OCI-LY1 (cell line): ENCODE results near the gene SLC5A5.

ENCODE experiments used
- H2AFZ ChIP-seq: fragments of 200-600 bp; sonication (generic), shearing (Covaris generic); 2 replicates; pipeline ENCODE4 v1.6.0; 2014; ENCODE audit warnings: antibody characterized with exemption, mild to moderate bottlenecking, low read length
- H3F3A ChIP-seq: fragments of 200-600 bp; sonication (generic), shearing (Covaris generic); 2 replicates; pipeline ENCODE4 v1.6.0; 2014; ENCODE audit warnings: mild to moderate bottlenecking, antibody characterized with exemption, low read length, moderate library complexity; ENCODE audit not compliant: insufficient read depth
- H3K27ac ChIP-seq: fragments of 200-600 bp; sonication (generic); 2 replicates; pipeline ENCODE4 v1.5.1; 2014; ENCODE audit warnings: low read length, mixed run types, mild to moderate bottlenecking, low read depth; ENCODE audit not compliant: poor library complexity, severe bottlenecking
- H3K27me3 ChIP-seq: fragments of 200-600 bp; sonication (generic); 2 replicates; pipeline ENCODE4 v1.6.0; 2014; ENCODE audit warnings: antibody characterized with exemption, mild to moderate bottlenecking, low read length, moderate library complexity; ENCODE audit not compliant: insufficient read depth
- H3K36me3 ChIP-seq: fragments of 200-600 bp; sonication (generic); 2 replicates; pipeline ENCODE4 v1.6.1; 2014; ENCODE audit warnings: mild to moderate bottlenecking, antibody characterized with exemption, low read length, moderate library complexity, mixed read lengths; ENCODE audit not compliant: insufficient read depth
- H3K4me1 ChIP-seq: fragments of 200-600 bp; sonication (generic); 2 replicates; pipeline ENCODE4 v1.5.1; 2014; ENCODE audit warnings: mild to moderate bottlenecking, low read length, moderate library complexity; ENCODE audit not compliant: insufficient read depth, severe bottlenecking
- H3K4me2 ChIP-seq: fragments of 200-600 bp; sonication (generic), shearing (Covaris generic); 2 replicates; pipeline ENCODE4 v1.6.1; 2014; ENCODE audit warnings: low read length
- H3K4me3 ChIP-seq: fragments of 200-600 bp; sonication (generic); 2 replicates; pipeline ENCODE4 v1.5.1; 2014; ENCODE audit warnings: low read length, low read depth, mild to moderate bottlenecking, mixed read lengths; ENCODE audit not compliant: poor library complexity, severe bottlenecking
- H3K79me2 ChIP-seq: fragments of 200-600 bp; shearing (Covaris generic); 2 replicates; pipeline ENCODE4 v1.6.1; 2016; ENCODE audit warnings: mixed run types, low read length, mixed read lengths; ENCODE audit not compliant: insufficient read depth
- H3K9ac ChIP-seq: fragments of 200-600 bp; sonication (generic), shearing (Covaris generic); 2 replicates; pipeline ENCODE4 v1.6.1; 2014; ENCODE audit warnings: mild to moderate bottlenecking, low read length, mixed read lengths
- H3K9me2 ChIP-seq: fragments of 200-600 bp; sonication (generic), shearing (Covaris generic); 2 replicates; pipeline ENCODE4 v1.6.1; 2014; ENCODE audit warnings: low read depth, mild to moderate bottlenecking, low read length, mixed read lengths
- H3K9me3 ChIP-seq: fragments of 200-600 bp; shearing (Covaris generic); 2 replicates; pipeline ENCODE4 v1.6.1; 2014; ENCODE audit warnings: low read length, mixed read lengths
- H4K20me1 ChIP-seq: fragments of 200-600 bp; sonication (generic), shearing (Covaris generic); 2 replicates; pipeline ENCODE4 v1.6.0; 2016; ENCODE audit warnings: mild to moderate bottlenecking, low read length; ENCODE audit not compliant: insufficient read depth
- CTCF ChIP-seq: fragments of 200-600 bp; sonication (generic), shearing (Covaris generic); IDR thresholded peaks from 2 replicates; pipeline ENCODE4 v1.5.1; 2017; ENCODE audit warnings: mild to moderate bottlenecking, antibody characterized with exemption, low read length, moderate library complexity, mixed read lengths
- EZH2 ChIP-seq: fragments of 200-600 bp; sonication (generic), shearing (Covaris generic); IDR thresholded peaks from 2 replicates; pipeline ENCODE4 v1.8.0; 2017; ENCODE audit warnings: borderline replicate concordance, mixed run types, mild to moderate bottlenecking, antibody characterized with exemption, low read length, moderate library complexity, mixed read lengths

Gene SLC5A5

GRCh38 chr19:17938092-17938845, 66.5 kb downstream of the SLC5A5 start:
- TF ChIP-seq CTCF = peak; percentile 89
- TF ChIP-seq EZH2 = no peak
- H3K27me3 ChIP-seq = no peaks in the 10 kb centered on the region
- no peaks in the 10 kb centered on the region for H3K9me2 ChIP-seq
- H3F3A ChIP-seq = no peaks in the 10 kb centered on the region
- no peaks in the 10 kb centered on the region for H3K9me3 ChIP-seq
- no peak overlapping the region for H3K4me2 ChIP-seq
- no peak overlapping the region for H3K27ac ChIP-seq
- no peaks in the 10 kb centered on the region for H4K20me1 ChIP-seq
- H2AFZ ChIP-seq = no peak overlapping the region
- 0 out of 2 replicates have a peak, but pooled peaks cover 4% of the 10 kb centered on the region for H3K79me2 ChIP-seq
- peaks cover 19% of the 10 kb centered on the region; the same call in 1 of the 2 replicates for H3K36me3 ChIP-seq
- H3K4me3 ChIP-seq = no peak overlapping the region
- peaks cover 12% of the 10 kb centered on the region for H3K4me1 ChIP-seq
- H3K9ac ChIP-seq = no peak overlapping the region

GRCh38 chr19:17942181-17942580, 70.4 kb downstream of the SLC5A5 start:
- TF ChIP-seq EZH2 (no peak), CTCF (no peak)
- no peak overlapping the region for H3K27ac ChIP-seq
- no peak overlapping the region for H3K4me3 ChIP-seq
- no peaks in the 10 kb centered on the region for H3F3A ChIP-seq
- H3K9me3 ChIP-seq = no peaks in the 10 kb centered on the region
- H3K9me2 ChIP-seq = no peaks in the 10 kb centered on the region
- peaks cover 5% of the 10 kb centered on the region for H3K4me1 ChIP-seq
- peaks cover 22% of the 10 kb centered on the region; the same call in 1 of the 2 replicates for H3K36me3 ChIP-seq
- H2AFZ ChIP-seq = no peak overlapping the region
- no peaks in the 10 kb centered on the region for H3K79me2 ChIP-seq
- H3K4me2 ChIP-seq = no peak overlapping the region
- no peak overlapping the region for H3K9ac ChIP-seq
- H4K20me1 ChIP-seq = no peaks in the 10 kb centered on the region
- H3K27me3 ChIP-seq = no peaks in the 10 kb centered on the region

- peaks cover 9% of the 10 kb centered on the region for H3K4me1 ChIP-seq
- H3K9me2 ChIP-seq = no peaks in the 10 kb centered on the region
- H3F3A ChIP-seq = no peaks in the 10 kb centered on the region
- H3K9ac ChIP-seq = no peak overlapping the region
- H3K27me3 ChIP-seq = no peaks in the 10 kb centered on the region
- H4K20me1 ChIP-seq = no peaks in the 10 kb centered on the region
- no peak overlapping the region for H2AFZ ChIP-seq
- no peak overlapping the region for H3K4me3 ChIP-seq
- H3K36me3 ChIP-seq = peaks cover 18% of the 10 kb centered on the region; the same call in 1 of the 2 replicates
- TF ChIP-seq CTCF (no peak), EZH2 (no peak)
- no peaks in the 10 kb centered on the region for H3K9me3 ChIP-seq
- H3K4me2 ChIP-seq = no peak overlapping the region
- no peaks in the 10 kb centered on the region for H3K79me2 ChIP-seq
- H3K27ac ChIP-seq = no peak overlapping the region
Measured at GRCh38 chr19:17942582-17943273, 71.0 kb downstream of the SLC5A5 start.
